OCI-LY1 (cell line): Measurements from ENCODE around the gene KDM1A.

ENCODE experiments used
- CTCF ChIP-seq: fragments of 200-600 bp; sonication (generic), shearing (Covaris generic); IDR thresholded peaks from 2 replicates; pipeline ENCODE4 v1.5.1; 2017; ENCODE audit warnings: mild to moderate bottlenecking, antibody characterized with exemption, low read length, moderate library complexity, mixed read lengths
- EZH2 ChIP-seq: fragments of 200-600 bp; sonication (generic), shearing (Covaris generic); IDR thresholded peaks from 2 replicates; pipeline ENCODE4 v1.8.0; 2017; ENCODE audit warnings: borderline replicate concordance, mixed run types, mild to moderate bottlenecking, antibody characterized with exemption, low read length, moderate library complexity, mixed read lengths

- no peak for TF ChIP-seq EZH2
- no peak for TF ChIP-seq CTCF
Observed at GRCh38 chr1:23116921-23117699, 97.8 kb downstream of the KDM1A start.
